ENCODE measurements around the gene BTBD16.

Gene BTBD16

GRCh38 chr10:122303271-122304053, 32.4 kb downstream of the BTBD16 start:
- H3K27ac ChIP-seq (ENCODE audit: poor library complexity, severe bottlenecking): no peak overlapping the region
- no peak overlapping the region for H3K4me3 ChIP-seq (ENCODE audit: severe bottlenecking)
- no peak for TF ChIP-seq CTCF (IDR thresholded peaks at IDR 0.05; ENCODE audit: poor library complexity, severe bottlenecking)
- H3K27me3 ChIP-seq (ENCODE audit: insufficient read depth, poor library complexity, severe bottlenecking): no peaks in the 10 kb centered on the region
- H3K36me3 ChIP-seq (ENCODE audit: low read depth): no peaks in the 10 kb centered on the region
- DNase-seq (ENCODE audit: low spot score) (no peak), ATAC-seq (ENCODE audit: low read depth) (no peak)
- H3K9me3 ChIP-seq (ENCODE audit: severe bottlenecking): no peaks in the 10 kb centered on the region
- H3K4me1 ChIP-seq (ENCODE audit: insufficient read depth, poor library complexity, severe bottlenecking): peaks cover 17% of the 10 kb centered on the region

- no peaks in the 10 kb centered on the region for H3K36me3 ChIP-seq (ENCODE audit: low read depth)
- no peaks in the 10 kb centered on the region for H3K27me3 ChIP-seq (ENCODE audit: insufficient read depth, poor library complexity, severe bottlenecking)
- no peak overlapping the region for H3K27ac ChIP-seq (ENCODE audit: poor library complexity, severe bottlenecking)
- TF ChIP-seq CTCF (IDR thresholded peaks at IDR 0.05; ENCODE audit: poor library complexity, severe bottlenecking): no peak
- no peak overlapping the region for H3K4me3 ChIP-seq (ENCODE audit: severe bottlenecking)
- ATAC-seq (ENCODE audit: low read depth) (no peak), DNase-seq (ENCODE audit: low spot score) (no peak)
- no peaks in the 10 kb centered on the region for H3K9me3 ChIP-seq (ENCODE audit: severe bottlenecking)
- H3K4me1 ChIP-seq (ENCODE audit: insufficient read depth, poor library complexity, severe bottlenecking): peaks cover 21% of the 10 kb centered on the region
These were observed 33.0 kb downstream of the BTBD16 start for GRCh38 chr10:122304054-122304579.

GRCh38 chr10:122306282-122306681, 35.2 kb downstream of the BTBD16 start:
- Histone ChIP-seq H3K36me3 (ENCODE audit: low read depth) (no peaks in the 10 kb centered on the region), H3K27ac (ENCODE audit: poor library complexity, severe bottlenecking) (peak overlapping the region; percentile 97), H3K4me1 (ENCODE audit: insufficient read depth, poor library complexity, severe bottlenecking) (peaks cover 40% of the 10 kb centered on the region), H3K9me3 (ENCODE audit: severe bottlenecking) (no peaks in the 10 kb centered on the region), H3K27me3 (ENCODE audit: insufficient read depth, poor library complexity, severe bottlenecking) (no peaks in the 10 kb centered on the region), H3K4me3 (ENCODE audit: severe bottlenecking) (no peak overlapping the region)
- DNase-seq (ENCODE audit: low spot score): no peak
- no peak for TF ChIP-seq CTCF (IDR thresholded peaks at IDR 0.05; ENCODE audit: poor library complexity, severe bottlenecking)
- no peak for ATAC-seq (ENCODE audit: low read depth)

DNA sequence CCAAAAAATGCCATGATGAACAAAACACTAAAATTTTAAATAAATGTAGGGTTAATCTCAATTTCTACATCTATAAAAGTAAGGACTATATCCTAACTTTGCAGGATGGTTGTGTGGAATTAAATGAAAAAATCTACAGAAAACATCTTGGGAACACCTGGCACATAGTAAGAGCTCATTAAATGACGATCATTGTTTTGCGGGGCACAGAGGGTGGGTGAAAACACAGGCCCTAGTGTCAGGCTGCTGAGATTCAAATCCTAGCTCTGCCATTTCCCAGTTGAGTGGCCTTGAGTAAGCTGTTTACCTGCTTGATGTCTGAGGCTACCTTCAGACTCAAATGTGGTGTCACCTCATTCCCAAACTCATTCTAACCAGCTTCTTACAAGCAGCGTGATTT, 35.6 kb downstream of the BTBD16 start:
- Histone ChIP-seq H3K27me3 (ENCODE audit: insufficient read depth, poor library complexity, severe bottlenecking) (no peaks in the 10 kb centered on the region), H3K9me3 (ENCODE audit: severe bottlenecking) (no peaks in the 10 kb centered on the region), H3K4me3 (ENCODE audit: severe bottlenecking) (no peak overlapping the region), H3K36me3 (ENCODE audit: low read depth) (no peaks in the 10 kb centered on the region), H3K4me1 (ENCODE audit: insufficient read depth, poor library complexity, severe bottlenecking) (peaks cover 40% of the 10 kb centered on the region), H3K27ac (ENCODE audit: poor library complexity, severe bottlenecking) (peak overlapping the region; percentile 97)
- ATAC-seq (ENCODE audit: low read depth) (no peak), DNase-seq (ENCODE audit: low spot score) (no peak)
- TF ChIP-seq CTCF (IDR thresholded peaks at IDR 0.05; ENCODE audit: poor library complexity, severe bottlenecking): no peak
